ENCODE results near the gene BACH1.

Gene BACH1

GRCh38 chr21:29315131-29315749 is 16.5 kb downstream of the BACH1 start:
- no peak for DNase-seq (ENCODE audit: low spot score)

DNA sequence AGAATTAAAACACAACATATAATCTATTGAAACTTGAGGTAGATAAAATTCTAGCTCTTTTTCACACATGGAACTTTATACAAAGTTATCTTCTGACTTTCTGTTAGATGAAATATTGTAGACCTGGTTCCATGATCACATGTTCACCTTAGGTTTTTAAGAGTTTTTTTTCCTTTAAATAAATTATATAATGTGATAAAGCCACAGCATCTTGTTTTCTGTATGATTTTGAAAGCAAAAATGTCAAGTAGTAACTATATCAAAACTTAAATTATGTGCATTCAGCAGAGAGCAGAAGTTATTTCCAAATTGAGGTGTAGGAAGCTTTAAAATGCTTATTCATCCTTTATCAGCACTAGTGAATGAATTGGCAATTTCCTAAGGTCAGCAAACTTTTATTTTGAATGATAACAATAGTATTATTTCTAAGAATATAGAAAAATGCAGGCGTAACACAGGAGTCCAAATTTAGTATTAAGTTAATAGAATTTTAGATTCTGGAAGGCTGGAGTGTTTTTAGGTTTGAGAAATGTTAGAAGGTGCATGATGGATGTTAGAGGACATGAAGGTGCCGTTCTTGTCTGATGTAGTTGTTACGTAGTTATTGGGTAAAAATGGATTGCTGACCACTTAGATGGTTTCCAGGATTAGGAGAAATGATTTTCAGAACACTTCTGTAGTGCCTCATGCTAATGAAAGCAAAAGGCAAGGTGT is 17.5 kb downstream of the BACH1 start:
- DNase-seq (ENCODE audit: low spot score) = no peak

DNA sequence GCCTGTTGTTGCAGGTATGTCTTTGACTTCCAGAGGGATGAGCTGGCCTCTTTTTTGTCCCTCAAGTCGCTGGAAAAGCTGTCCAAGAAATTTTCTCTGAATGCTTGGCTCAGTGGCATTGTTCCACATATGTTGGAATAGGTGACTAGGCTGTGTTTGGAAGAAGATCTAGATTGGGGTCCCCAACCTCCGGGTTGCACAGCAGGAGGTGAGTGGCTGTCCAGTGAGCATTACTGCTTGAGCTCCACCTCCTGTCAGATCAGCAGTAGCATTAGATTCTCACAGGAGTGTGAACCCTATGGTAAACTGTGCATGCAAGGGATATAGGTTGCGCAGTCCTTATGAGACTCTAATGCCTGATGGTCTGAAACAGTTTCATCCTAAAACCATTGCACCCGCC is 18.1 kb downstream of the BACH1 start:
- DNase-seq (ENCODE audit: low spot score) = no peak

DNA sequence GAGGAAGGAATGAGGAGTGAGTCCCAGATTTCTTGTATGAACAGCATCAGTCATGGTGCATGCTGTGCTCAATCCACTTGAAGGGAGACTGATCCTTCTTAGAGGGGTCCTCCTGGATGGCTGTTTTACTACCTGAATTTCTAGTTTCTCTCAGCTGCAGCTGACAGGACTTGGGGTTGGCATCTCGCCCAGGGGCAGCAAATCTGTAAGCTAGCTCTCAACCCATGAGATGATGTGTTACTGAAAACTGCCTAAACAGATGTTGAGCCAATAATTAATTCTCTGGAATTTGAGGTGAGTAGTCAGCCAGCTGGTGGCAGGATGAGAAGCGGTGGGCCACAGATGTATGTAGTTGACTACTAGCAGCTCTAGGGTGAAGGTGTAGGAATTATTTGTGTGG is 19.6 kb downstream of the BACH1 start:
- DNase-seq (ENCODE audit: low spot score) = no peak

- no peak for DNase-seq (ENCODE audit: low spot score)
Measured at GRCh38 chr21:29320031-29320430, 21.3 kb downstream of the BACH1 start.

- no peak for DNase-seq (ENCODE audit: low spot score)
Measured at GRCh38 chr21:29321217-29321616, 22.5 kb downstream of the BACH1 start.

DNA sequence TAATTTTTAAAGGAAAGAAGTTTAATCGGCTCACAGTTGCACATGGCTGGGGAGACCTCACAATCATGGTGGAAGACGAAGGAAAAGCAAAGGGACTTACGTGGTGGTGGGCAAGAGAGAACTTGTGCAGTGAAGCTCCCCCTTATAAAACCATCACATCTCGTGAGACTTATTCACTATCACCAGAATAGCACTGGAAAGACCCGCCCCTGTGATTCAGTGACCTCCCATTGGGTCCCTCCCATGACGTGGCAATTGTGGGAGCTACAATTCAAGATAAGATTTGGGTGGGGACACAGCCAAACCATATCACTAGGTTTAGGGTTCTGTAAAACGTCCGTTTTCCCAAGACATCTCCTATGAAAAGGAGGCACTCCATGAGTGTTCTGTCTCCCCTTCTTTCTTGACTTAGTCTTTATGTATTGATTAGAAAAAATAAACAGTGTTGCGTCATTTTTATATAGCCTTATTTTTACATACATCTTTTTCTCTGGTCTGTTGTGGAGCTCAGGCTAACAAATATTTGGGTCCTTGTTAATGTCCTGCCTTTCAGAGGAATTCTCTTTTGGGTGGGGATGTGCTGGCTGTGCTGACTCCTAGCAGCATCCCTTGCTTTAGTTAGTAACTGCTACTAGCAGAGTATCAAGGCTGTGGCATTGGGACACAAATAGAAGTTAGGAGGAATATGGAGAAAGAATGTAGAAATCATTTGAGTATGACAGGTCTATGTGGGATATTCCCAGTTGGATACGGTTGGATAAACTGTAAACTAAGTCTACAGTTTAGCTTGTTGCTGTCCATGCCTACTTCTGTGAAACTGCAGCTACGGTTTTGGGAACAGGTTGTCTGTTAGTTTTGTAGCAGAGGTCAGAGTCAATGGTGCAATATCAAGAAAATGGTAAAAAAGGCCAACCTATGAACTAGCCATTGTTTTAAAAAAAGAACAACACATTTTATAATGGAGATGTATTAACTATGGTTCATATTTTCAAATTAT is 23.5 kb downstream of the BACH1 start:
- DNase-seq (ENCODE audit: low spot score) = no peak

- no peak for DNase-seq (ENCODE audit: low spot score)
Measured at GRCh38 chr21:29323189-29323588, 24.5 kb downstream of the BACH1 start.

DNA sequence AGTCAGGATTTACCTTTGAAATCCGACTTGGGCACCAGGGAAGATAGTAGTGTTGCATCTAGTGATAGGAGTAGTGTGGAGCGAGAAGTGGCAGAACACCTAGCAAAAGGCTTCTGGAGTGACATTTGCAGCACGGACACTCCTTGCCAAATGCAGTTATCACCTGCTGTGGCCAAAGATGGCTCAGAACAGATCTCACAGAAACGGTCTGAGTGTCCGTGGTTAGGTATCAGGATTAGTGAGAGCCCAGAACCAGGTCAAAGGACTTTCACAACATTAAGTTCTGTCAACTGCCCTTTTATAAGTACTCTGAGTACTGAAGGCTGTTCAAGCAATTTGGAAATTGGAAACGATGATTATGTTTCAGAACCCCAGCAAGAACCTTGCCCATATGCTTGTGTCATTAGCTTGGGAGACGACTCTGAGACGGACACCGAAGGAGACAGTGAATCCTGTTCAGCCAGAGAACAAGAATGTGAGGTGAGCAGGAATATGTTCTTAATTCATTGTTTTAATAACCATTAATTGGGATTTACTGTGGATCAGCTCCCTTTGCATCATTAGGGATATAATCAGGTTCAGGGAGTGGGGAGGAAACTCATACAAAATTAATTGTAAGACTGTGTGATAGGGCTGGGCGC is 28.3 kb downstream of the BACH1 start:
- DNase-seq (ENCODE audit: low spot score) = no peak

DNA sequence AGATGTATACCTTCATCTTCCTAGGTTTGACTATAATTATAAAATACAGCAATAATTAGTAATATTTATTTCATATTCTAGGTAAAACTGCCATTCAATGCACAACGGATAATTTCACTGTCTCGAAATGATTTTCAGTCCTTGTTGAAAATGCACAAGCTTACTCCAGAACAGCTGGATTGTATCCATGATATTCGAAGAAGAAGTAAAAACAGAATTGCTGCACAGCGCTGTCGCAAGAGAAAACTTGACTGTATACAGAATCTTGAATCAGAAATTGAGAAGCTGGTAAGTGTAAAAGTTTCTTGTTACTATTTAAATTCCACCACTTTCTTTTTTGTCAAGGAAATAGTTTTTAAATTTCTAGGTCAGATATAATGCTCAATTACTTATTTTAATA is 30.7 kb downstream of the BACH1 start:
- DNase-seq (ENCODE audit: low spot score) = no peak

DNA sequence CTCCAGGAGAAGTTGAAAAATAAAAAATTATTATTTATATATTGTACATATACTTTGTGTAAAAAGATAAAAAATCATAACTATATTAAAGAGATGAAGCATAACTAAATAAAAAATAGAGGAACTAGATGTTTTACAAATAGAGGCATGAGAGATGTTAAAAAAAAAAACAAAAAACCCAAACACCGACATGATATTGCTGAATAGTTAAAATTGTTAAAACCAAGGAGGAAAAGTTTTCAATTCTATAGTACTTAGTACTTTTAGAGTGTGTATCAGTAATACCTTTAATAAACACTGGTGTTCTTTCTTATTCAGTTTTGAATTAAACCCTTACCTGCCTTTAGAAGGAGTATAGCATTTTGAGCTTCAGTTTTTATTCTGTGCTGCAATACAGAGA is 32.1 kb downstream of the BACH1 start:
- DNase-seq (ENCODE audit: low spot score) = no peak

GRCh38 chr21:29332461-29333362 is 34.0 kb downstream of the BACH1 start:
- DNase-seq (ENCODE audit: low spot score) = no peak

- DNase-seq (ENCODE audit: low spot score) = no peak
Measured at GRCh38 chr21:29333406-29333805, 34.7 kb downstream of the BACH1 start.

DNA sequence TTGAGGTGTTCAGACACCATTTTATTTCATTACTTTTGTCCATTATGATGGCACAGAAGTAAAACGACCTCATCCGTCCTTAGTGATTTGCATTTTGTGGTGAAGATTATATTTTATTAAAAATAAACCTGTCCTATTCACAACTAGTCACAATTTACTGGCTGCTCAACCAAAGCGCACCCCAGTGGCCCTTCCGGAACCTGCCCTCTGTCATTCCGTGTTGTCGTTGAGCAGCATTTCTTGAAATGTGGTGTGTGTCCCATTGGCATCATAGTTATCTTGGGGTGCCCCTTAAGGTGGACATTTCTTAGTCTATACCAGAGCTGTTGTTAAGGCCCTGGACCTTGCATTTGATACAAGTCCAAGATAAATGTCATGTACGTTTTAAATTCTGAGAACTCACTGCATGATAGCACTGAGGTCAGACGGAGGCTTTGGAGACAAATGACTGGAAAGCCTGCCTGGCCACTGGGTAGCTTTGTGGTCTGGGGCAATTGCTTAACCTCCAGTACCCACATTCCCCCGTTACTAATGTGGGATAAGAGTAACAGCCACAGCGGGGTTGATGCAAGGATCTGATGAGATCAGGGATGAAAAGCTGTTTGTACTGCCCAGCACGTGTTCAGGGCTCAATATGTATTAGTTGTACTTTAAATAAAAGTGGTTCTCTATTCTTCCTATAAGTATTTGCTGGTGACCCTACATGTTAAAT is 36.2 kb downstream of the BACH1 start:
- no peak for DNase-seq (ENCODE audit: low spot score)

DNA sequence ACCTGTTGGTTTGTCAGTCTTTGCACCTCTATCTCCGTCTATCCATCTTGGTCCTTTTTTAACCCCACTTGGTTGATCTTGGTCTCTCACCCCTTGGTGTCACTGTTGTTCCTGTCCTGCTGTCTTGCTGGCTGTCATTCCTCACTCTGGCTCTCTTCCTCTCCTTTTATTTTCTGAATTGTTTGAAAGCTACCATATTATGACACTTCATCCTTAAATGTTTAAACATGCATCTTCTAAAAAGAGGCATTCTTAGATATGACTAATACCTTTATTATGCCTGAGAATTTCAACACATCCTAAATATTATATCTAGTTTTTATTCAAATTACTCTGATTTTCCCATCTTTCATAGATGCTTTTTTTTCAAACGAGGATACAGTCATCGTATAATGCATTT is 37.0 kb downstream of the BACH1 start:
- no peak for DNase-seq (ENCODE audit: low spot score)

DNA sequence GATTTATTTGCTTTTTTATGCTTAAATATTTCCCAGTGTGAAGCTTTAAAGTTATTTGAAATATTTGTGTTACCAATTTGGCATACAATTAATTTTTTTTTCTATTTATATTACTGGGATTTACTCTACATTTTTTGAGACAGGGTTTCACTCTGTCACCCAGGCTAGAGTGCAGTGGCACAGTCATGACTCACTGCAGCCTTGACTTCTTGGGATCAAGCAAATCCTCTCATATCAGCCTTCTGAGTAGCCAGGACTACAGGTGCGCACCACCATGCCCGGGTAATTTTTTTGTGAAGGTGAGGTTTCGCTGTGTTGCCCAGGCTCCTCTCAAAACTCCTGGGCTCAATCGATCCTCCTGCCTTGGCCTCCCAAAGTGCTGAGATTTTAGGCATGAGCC is 39.5 kb downstream of the BACH1 start:
- no peak for DNase-seq (ENCODE audit: low spot score)

DNA sequence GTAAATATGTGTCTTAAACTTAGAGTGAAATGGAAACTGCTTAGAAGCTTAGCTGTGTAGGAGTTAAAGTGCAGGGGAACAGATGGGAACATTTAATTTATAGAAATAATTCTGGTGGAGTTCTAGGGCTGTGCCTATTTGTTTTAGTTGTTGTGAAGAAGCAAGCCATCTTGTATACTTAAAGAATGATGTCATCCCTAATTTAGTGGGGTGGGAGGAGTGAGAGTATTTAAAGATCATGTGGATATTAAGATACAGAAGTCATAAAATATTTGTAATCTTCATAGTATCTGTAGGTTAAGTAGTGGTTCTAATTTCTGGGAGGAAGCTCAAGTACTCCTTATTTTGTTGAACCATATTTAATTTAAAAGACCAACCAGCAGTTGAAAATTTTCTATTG is 41.5 kb downstream of the BACH1 start:
- DNase-seq (ENCODE audit: low spot score) = no peak

DNA sequence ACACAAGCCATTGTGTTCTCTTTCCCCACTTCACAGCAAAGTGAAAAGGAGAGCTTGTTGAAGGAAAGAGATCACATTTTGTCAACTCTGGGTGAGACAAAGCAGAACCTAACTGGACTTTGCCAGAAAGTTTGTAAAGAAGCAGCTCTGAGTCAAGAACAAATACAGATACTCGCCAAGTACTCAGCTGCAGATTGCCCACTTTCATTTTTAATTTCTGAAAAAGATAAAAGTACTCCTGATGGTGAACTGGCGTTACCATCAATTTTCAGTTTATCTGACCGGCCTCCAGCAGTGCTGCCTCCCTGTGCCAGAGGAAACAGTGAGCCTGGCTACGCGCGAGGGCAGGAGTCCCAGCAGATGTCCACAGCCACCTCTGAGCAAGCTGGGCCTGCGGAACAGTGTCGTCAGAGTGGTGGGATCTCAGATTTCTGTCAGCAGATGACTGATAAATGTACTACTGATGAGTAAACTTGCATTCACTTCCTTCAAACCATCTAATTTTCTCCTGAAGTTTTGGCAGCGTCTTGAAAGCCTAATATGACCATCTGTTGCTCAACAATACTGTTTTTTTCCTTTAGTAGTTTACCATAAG is 43.7 kb downstream of the BACH1 start:
- no peak for DNase-seq (ENCODE audit: low spot score)

GRCh38 chr21:29343519-29343918 is 44.8 kb downstream of the BACH1 start:
- no peak for DNase-seq (ENCODE audit: low spot score)

GRCh38 chr21:29346281-29346680 is 47.6 kb downstream of the BACH1 start:
- no peak for DNase-seq (ENCODE audit: low spot score)
